GM10847 (cell line): ENCODE results near the gene ISM1.

ENCODE experiments used
- POLR2A ChIP-seq: IDR thresholded peaks from 2 replicates; pipeline ENCODE4 v1.6.1; 2011; ENCODE audit not compliant: insufficient read length; ENCODE audit errors: extremely low read depth

ISM1 gene

DNA sequence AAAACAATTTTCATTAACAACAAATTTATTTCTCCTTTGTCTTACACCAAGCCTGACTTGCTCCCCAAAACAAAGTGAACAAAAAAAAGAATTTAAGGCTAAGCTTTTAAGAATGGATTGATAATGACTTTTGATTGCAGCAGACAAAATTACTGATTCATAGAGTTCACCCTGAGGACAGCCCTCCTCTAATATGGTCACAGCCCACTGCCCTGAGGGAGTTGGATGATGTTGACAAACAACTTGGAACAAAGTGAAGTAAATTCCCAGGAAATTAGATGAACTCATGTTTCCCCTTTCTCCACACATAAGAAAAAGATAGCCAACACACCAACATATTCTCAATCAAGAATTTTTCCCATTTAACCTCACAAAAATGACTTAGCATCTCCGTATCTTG is 7.7 kb upstream of the ISM1 start:
- TF ChIP-seq POLR2A, result no peak

DNA sequence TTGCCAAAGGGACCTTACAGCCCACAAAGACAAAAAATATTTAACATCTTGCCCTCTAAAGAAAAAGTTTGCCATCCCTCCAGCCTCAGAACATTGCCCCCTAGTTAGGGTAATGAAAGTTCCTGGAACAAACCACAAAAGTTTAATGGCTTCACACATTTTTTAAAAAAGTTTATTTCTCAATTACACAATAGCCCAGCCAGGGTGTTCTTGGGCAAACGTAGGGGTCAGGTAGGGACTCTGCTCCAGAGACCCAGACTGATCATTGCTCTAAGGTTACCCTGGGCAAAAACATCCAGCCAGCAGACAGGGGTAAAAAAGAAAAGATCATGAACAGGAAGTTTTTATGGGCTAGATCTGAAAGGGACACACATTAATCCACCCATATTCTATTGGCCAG is 4.5 kb upstream of the ISM1 start:
- no peak for TF ChIP-seq POLR2A

DNA sequence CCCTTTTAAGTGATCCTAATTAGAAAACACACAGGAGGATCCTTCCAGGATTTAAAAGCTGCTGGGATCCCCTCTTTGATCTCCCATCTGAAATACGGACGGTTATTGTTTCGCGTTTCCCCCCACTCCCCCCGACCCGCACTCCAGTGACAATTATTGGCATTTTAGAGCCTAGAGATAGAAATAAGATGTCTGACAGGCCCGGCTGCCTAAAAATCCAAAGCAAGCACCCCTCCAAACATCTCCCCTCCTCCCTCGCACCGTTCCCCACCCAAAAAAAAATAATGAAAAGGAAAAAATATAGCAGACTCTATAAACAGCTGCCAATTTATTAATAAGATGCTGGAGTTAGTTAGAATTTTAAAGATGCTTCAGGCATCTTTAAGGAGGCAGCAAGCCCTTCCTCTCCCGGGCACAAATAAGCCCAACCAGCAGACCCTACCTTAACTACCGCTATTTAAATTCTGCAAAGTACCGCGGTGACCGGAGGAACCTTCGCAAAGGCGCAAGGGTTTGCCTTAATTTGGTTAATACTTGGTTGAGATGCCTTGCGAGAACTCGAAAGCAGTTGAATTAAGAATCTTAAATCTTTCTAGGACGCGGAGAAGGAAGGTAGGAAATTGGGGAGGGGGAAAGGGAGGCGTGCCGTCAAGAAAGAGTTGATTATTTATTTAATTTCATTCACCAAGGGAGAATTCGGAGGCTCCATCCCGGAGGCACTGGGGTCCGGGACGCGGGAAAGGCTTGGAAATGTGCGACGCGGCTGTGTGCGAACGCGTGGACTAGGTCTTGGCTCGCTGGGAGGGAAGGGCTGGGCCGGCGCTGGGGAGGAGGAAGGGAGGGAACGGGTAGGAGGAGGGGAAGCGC is 1.5 kb upstream of the ISM1 start:
- no peak for TF ChIP-seq POLR2A

DNA sequence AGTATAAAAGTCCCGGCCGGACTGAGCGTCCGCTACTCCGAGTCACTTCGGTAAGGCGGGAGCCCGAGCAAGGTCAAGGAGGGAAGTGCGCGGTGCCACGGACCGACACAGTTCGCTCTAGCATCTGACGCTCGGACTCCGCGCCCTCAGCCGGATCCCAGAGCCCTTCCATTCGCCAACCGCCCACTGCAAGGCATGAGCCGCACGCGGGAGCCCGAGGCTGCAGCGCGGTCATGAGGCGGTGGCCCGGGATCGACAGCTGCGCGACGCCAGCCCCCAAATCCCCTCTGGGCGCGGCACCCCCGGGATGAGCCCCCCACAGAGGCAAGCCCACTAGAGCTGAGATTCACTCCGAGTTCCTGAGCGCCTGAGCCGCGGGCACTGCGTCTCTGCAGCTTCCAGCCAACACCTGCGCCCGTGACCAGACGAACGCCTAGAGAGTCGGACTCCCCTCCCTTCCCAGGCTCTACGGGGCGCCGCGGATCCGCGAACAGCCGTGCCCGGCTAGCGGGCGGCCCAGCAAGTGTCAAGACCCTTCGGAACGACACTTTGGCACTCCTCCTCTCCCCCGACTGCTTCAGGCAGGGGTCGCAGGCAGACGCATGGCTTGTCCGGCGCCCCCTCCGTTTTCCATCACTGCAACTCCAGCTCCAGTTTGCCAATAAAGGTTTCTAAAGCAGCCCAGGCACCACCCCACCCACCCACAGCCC is 725 bp upstream of the ISM1 start:
- no peak for TF ChIP-seq POLR2A

DNA sequence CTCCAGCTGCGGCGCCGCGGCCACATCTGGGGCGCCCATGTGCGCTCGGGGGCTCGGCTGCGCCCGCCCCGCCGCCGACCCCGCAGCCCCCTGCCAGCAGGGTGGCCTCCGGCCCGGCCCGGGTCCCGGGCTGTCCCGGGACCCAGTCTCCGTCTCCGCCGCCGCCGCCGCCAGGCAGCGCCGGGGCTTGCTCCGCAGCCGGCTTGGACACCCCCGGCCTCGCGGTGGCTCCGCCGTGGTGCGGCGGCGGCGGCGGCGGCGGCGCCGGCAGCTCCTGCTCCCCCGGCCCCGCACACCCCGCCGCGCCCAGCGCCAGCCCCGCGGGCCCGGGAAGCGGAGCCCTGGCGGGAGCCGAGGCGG is 219 bp downstream of the ISM1 start:
- no peak for TF ChIP-seq POLR2A

DNA sequence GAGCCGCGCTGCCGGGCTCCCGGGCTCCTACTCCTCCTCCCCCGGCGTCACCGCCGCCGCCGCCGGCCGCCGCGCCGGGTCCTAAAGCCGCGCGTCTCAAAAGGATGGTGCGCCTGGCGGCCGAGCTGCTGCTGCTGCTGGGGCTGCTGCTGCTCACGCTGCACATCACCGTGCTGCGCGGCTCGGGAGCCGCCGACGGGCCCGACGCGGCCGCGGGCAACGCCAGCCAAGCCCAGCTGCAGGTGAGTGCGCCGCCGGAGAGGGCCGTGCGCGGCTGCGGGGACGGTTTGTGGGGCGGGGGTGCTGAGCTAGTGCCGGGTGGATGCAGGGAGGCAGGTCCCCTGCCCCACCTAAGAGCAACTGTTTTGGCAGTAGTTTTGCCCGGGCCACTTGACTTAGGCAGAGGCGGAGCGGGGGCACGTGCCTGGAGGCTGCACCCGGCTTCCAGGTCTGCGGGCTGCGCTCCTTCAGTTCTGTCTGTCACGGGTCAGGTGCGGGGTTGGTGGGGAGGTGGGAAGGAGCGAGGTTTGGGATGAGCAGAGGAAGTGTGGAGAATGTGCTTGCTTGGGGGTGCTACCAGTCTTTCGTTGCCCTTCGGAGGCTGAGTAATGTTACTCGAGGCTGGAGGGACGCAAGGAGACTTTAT is 722 bp downstream of the ISM1 start:
- TF ChIP-seq POLR2A, result no peak

DNA sequence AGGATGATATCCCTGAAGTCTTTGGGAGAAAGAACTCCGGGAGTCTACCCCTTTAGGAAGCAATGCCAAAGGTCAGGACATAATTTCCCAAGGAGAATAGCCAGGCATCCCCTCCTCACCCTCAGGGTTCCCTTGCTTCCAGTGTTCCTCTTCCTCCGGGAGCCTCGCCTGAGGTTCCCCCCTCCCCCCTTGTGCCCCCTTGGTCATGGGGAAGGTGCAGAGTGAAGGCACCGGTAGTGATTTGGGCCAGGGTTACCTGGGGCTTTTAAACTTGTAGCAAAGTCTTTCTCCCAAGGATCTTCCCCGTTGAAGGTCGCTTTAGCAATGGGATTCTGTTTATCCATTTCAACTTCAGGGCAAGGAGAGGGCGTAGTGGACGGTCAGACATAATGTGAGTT is 1.2 kb downstream of the ISM1 start:
- no peak for TF ChIP-seq POLR2A

DNA sequence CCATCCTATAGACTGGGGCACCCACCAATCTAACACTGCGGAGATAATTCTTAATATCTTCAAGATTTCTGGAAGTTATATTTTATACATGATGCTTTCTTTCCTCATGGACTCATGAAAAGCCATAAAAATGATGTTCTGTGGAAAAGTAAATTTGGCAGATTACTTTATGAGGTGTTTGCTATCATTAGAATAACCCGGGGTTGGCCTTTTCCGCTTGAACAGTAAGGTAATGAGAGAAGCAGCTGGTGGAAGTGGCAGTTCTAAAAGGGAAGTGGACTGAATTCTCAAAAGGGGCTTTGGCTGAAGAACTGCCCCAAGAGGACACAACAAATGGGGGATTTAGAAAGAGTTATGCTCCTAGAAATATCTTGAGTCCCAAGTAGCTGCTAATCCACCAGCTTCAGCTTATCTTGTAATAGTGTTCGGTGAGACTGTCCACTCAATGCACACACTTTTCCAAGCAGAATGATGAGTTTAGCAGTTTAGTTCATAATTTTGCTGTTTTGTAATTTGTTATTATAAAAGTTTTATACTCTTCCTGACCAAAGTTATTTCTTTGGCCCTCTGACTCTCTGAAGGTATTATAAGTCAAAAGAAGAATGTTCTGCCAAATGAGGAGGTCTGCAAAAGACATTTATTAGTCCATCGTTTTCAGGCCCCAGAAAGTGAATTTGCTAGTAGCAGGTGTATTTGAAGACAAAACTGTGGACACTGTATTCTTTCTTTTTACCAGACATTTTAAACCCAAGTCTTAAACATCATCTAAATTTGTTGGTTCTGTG is 2.9 kb downstream of the ISM1 start:
- TF ChIP-seq POLR2A, result no peak

DNA sequence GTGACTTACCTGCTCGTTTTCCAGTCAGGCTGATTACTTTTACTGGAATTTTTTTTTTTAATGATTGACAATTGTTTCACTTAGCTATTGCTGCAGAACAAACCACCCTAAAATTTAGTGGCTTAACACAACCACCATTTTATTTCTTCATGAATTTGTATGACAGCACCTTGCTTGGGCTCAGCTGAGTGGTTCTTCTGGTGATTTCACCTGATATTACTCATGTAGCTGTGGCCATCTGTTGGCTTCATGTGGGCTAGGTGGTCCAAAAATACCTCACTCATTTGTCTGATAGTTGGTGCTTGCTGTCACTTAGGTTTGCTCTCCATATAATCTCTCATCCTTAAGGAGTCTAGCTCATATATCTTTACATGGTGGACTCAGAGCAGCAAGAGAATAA is 5.3 kb downstream of the ISM1 start:
- no peak for TF ChIP-seq POLR2A

DNA sequence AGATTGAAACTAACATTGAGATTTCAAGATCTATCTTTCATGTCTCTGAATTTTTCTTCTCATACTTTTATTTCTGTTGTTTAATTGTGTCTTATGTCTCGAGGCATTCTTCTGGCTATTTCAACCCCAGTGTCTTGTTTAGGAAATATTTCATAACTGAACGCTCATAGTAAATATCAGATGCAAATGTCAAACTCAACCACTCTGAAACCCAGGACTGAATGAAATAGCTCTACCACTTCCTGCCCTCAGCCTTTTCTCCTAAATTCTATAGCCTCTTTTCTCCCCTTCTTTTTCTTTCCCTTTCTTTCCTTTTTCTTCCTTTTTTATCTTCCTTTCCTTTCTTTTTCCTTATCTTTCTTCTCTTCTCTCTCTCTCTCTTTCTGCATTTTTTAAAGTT is 7.7 kb downstream of the ISM1 start:
- no peak for TF ChIP-seq POLR2A

DNA sequence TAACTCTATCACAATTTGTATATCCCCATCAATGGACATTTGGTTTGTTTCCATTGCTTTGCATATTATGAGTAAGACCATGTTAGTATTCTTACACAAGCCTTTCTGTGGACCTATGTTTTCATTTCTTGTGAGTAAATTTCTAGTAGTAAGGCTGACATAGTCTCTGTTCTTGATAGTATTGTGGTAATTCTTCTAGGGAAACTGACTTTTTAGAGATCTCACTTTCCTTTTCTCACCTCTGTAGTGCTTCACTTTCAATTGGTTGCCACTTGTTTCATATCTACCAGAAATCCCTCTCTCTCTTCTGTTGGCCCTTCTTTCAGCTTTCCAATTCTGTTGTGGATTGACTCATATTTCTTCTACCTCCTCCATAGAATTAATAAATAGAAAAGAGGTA is 8.5 kb downstream of the ISM1 start:
- TF ChIP-seq POLR2A, result no peak

DNA sequence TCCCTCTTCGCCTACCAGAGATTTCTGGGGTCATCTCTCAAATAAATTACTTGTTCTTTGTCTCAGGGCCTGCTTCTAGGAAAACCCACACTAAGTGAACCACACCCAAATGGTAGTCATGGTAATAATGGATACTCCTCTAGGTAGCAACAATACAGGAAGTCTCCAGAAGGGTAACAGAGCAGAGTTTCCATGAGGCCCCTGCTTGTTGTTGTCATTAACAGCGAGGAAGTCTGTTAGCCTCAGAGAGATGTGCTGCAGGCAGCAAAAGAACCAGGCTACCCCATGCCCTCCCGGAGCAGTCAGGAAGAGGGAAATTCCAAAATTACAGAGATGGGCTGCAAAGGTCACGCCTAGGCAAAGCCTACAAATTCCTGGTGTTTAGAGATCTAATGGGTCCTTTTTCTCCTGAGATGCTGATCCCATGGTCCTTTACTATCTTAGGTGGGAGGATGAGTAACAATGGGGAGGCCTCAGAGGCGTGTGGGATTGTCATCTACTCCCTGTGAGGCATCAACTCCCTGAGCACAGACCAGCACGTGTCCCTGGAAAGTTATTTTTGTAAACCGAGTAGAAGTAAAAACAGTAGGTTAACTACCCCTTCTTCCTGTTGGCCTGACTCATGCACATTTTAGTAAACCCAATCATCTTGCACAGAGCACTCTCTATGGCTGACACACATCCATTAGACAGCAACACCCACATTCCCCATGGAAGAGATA is 10.1 kb downstream of the ISM1 start:
- TF ChIP-seq POLR2A, result no peak

DNA sequence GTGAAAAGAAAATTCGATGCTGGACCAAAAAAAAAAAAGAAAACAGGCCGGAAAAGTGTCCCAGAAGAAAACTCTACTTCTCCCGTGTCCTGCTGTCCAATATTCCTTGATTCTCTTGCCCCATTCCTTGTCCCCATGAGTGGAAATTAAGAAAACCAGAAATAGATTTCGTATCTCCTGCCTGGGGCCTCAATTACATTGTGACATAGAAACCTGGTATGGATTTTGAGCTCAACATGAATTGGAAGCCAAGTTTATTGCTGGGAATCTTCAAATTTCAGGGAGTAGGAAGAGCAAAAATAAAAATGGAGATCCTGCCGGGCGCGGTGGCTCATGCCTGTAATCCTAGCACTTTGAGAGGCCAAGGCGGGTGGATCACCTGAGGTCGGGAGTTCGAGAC is 11.9 kb downstream of the ISM1 start:
- TF ChIP-seq POLR2A, result no peak

DNA sequence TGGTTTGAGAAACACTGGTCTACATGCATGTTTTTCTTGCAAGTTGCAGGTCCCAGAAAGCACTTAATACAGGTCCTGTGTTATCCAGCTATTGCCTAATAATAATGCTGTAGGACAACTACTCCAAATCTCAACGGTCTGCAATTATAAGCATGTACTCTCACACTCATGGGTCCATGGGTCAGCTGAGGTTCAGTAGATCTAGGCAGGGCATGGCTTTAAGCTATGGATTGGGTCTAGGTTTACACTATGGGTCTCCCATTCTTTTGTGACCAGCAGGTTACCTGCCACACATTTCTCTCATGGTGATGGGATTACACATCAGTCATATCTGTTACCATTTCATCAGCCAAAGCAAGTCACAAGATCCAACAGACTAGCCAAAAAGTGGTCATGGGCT is 13.9 kb downstream of the ISM1 start:
- TF ChIP-seq POLR2A, result no peak
